ENCODE results near the gene AP4M1.
A peak's percentile ranks its signal among the peaks of the same experiment; 100 is the strongest.

DNA sequence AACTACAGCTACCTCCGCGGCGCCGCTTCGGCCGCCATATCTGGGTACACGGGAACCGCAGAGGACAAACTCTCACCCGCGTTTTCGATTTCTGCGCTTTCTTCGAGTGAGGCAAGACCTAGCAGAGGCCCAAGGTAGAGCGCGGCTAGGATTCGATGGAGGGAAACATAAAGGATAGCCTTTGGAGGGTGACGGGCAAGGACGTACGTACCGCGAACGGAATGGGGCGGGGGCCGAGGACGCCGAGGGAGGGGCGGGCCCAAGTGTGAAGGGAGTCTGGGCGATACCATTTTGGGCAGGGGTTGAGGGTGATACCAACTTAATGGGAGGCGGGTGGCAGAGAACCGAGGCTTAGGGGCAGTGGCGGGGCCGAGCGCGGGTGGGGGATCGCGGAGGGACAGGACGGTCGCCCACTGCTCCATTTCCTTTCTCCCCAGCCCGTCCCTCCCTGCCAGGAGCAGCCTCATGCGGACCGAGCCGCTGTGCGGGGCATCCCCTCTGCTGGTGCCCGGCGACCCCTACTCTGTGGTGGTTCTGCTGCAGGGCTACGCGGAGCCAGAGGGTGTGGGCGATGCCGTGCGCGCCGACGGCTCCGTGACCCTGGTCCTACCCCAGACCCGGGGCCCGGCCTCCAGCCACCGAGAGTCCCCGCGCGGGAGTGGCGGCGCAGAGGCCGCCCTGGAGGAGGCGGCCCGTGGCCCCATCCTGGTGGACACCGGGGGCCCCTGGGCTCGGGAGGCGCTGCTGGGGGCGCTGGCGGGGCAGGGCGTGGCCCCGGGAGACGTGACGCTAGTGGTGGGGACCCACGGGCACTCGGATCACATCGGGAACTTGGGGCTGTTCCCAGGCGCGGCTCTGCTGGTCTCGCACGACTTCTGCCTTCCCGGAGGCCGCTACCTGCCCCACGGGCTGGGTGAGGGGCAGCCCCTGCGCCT, 25.8 kb downstream of the AP4M1 start, which contains the start of gene MBLAC1:
- TF ChIP-seq, protein P1, sequence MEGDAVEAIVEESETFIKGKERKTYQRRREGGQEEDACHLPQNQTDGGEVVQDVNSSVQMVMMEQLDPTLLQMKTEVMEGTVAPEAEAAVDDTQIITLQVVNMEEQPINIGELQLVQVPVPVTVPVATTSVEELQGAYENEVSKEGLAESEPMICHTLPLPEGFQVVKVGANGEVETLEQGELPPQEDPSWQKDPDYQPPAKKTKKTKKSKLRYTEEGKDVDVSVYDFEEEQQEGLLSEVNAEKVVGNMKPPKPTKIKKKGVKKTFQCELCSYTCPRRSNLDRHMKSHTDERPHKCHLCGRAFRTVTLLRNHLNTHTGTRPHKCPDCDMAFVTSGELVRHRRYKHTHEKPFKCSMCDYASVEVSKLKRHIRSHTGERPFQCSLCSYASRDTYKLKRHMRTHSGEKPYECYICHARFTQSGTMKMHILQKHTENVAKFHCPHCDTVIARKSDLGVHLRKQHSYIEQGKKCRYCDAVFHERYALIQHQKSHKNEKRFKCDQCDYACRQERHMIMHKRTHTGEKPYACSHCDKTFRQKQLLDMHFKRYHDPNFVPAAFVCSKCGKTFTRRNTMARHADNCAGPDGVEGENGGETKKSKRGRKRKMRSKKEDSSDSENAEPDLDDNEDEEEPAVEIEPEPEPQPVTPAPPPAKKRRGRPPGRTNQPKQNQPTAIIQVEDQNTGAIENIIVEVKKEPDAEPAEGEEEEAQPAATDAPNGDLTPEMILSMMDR (IDR thresholded peaks at IDR 0.05) = no peak
- peak; percentile 41 to 92 (median 92) for TF ChIP-seq POLR2AphosphoS5 (IDR thresholded peaks at IDR 0.05)
